Germinal center (tissue), 1 donor: ENCODE data around the gene FAM20C.
"Not testable (repeated sequence)": the region's sequence is repeated elsewhere in the genome, so short reads cannot be mapped to it uniquely, and the experiment has no call there.

ENCODE experiments used
- DNase-seq: peaks from one replicate; pipeline ENCODE4 v3.0.0; 2012; ENCODE audit warnings: mixed read lengths, low spot score

Gene FAM20C

GRCh38 chr7:192701-193480 lies 520 bp downstream of the FAM20C start:
- DNase-seq: no peak

DNA sequence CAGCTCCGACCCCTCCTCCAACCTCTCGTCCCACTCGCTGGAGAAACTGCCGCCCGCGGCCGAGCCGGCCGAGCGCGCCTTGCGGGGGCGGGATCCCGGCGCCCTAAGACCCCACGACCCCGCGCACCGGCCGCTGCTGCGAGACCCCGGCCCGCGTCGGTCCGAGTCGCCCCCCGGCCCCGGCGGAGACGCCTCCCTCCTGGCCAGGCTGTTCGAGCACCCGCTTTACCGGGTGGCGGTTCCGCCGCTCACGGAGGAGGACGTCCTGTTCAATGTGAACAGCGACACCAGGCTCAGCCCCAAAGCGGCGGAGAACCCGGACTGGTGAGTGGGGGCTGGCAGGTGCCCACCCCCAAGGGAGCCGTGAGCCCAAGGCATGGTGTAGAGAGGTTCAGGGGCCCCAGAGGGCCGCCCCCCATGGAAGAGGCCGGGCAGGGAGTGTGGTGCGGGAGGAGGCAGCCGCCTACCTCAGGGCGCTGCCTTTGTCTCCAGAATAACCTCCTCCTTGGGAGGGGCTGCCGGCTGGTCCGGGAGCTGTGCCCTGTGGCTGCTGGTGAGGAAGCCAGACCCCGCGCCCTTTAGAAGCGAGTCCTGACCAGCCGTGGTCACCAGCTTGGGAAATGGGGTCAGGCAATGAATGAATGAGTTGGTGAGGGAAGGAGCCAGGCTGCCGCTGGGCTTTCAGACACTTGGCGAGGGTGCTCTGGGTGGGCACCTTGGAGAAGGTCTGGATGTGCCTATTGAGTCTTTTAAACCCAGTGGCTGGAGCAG lies 1.3 kb downstream of the FAM20C start:
- DNase-seq: no peak

- DNase-seq: no peak
These were observed 2.1 kb downstream of the FAM20C start for GRCh38 chr7:194252-195009.

GRCh38 chr7:195010-195829 lies 2.8 kb downstream of the FAM20C start:
- no peak for DNase-seq

- no peak for DNase-seq
These were observed 3.4 kb downstream of the FAM20C start for GRCh38 chr7:195830-196128.

GRCh38 chr7:196283-196682 lies 3.9 kb downstream of the FAM20C start:
- DNase-seq: no peak

DNA sequence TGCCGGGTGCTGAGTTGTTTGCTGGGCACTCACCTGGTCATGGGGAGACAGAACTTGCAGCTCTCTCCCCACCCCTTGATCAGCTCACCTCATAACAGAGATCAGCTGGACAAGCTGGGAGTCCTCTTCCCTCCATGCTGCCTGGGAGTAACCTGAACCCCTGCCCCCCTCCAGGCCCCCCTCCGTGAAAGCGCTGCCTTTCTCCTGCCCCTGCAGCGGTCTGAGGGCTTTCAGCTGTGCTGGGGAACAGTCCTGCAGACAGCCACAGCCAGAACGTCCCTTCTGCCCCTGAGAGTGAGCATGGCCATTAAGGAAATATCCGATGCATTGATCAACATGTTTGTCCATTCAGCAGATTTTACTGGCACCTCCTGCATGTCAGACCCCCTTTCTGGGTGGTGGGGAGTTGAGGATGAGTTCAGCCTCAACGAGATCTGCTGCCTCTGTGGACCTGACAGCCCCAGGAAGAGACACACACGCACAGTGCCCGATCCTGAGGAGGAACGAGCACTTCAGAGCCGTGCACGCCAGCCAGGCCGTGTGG lies 4.5 kb downstream of the FAM20C start:
- DNase-seq: no peak

DNA sequence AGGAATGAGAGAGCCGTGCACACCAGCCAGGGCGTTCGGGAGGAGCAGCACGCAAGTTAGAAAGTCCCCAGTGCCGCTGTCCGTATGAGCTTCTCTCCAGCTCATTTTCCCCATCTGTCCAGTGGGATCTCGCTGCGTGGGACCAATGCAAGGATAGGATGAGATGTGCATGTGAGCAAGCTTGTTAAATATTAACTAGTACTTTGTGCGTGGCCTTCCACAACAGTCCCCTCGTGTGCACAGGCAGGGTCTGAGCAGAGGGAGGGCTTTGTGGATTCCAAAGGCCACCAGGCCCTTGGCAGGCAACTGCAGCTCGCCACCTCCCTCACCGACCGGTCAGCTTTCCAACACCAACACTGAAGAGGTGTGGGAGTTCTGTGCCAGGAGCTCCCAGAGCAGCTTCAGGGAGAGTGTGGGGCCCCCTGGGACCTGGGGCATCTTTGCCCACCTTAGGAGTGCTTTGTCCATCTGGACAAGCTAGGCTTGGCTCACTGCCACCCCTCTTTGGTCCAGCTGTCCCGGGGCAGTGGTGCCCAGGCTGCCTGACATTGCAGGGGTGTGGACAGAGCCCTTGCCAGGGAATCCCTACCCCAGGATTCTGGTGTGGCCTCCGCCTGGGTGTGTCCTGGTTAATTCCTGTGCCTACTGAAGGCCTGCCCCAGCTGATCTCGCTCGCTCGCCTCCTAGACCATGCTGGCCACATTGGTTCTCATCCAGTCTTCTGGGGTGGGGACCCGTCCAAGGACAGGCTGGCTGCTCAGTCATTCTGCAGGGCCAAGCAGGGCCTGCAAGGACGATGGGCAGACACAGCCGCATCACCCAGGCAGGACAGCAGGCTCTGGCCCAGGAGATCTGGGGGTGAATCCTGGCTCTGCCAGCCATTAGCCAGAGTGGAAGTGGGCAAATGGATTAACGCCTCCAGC lies 5.3 kb downstream of the FAM20C start:
- no peak for DNase-seq

DNA sequence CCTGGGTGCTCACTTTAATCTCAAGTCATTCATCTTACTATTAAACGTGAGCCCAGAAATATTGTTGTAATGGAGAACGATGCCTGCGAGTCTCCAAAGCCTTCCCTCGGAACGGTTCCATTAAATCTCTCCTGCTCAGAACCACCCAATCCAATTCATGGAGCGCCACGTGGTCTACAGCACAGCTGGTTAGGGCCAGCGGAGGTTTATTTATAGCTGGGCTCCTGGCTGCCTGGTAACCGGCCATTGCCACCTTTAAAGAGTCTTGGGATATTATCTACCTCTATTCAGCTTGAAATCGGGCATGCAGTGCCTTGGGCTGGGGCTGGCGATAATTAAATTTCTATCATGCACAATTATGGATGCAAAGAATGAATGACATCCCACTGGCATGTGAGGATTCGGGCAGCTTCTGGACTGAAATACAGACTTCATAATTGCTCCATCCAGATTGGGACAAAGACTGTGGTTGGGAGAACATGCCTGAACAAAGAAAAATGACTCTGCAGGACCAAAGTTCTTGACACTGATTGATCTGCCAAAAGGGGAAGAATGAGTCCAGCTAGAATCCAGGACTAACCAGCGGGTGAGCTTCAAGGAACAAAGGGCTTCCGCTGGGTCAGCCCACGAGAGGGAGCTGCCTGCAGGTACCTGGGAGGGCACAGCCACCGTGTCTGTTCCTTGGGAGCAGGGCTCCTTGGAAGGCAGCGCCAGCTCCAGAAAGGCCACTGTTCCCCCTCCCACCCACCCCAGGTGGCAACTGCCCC lies 7.3 kb downstream of the FAM20C start:
- DNase-seq: no peak

DNA sequence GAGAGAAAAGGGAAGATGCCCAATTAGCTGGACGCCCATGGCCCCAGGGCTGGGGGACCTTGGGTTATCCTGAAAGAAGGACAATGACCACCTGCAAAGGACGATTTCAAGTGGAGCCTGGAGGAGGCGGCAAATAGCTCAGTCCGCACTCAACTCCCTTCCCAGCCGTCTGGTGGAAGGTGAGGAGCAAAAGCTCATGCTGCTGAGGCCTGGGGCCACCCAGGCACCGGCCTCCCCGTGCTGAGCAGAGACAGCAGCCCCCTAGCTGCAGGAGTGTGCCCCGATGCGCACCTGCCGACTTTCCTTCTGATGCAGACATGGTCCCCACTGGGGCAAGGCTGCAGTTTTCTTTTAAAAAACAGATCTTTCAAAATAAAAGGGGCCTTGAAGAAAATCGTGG lies 7.9 kb downstream of the FAM20C start:
- no peak for DNase-seq

- no peak for DNase-seq
These were observed 8.3 kb downstream of the FAM20C start for GRCh38 chr7:200704-201103.

- no peak for DNase-seq
These were observed 12.0 kb downstream of the FAM20C start for GRCh38 chr7:204326-204725.

DNA sequence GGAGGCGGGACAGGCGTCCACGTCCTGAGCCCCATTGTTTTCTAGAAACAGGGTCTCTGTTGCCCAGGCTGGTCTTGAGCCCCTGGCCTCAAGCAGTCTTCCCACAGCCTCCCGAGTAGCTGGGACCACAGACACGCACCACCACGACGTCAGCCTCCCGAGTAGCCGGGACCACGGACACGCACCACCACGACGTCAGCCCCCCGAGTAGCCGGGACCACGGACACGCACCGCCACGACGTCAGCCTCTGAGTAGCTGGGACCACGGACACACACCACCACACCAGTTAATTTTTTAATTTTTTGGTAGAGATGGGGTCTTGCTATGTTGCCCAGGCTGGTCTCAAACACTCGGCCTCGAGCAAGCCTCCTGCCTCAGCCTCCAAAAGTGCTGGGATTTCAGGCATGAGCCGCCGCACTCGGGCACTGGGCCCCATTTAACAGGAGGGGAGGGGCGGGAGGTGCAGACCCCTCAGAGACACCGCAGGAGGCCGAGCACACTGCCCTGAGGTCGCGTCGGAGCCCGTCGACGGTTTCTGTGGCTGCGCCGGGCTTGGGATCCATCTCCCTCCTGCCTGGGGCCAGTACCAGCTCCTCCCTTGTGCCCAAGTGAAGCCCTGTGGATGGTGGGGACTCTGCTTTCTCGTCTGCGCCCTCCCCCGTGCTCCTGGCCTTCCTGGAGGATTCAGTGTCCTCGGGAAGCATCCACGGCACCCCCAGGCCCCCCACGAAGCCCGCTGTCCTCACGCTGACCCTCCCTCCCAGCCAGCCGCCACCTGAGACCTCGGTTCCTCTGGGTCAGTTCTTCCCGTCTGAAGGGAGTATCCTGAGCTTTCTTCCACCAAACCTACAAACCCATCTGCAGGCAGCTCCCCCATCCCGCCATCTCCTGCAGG lies 13.0 kb downstream of the FAM20C start:
- DNase-seq: no peak

DNA sequence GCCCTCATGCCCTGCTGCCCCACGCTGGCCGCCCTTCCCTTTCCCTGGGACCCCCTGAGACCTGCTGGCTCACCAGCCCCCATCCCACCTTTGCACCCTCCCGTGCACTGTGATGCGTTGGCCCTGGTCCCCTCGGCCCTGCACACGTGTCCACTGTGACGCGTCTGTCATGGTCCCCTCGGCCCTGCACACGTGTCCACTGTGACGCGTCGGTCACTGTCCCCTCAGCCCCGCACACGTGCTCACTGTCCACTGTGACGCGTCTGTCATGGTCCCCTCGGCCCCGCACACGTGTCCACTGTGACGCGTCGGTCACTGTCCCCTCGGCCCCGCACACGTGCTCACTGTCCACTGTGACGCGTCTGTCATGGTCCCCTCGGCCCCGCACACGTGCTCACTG lies 14.0 kb downstream of the FAM20C start:
- not testable (repeated sequence) for DNase-seq

- DNase-seq: no peak
These were observed 15.2 kb downstream of the FAM20C start for GRCh38 chr7:207418-208129.

- DNase-seq: no peak
These were observed 15.8 kb downstream of the FAM20C start for GRCh38 chr7:208130-208673.

GRCh38 chr7:208816-209215 lies 16.4 kb downstream of the FAM20C start:
- DNase-seq: no peak

DNA sequence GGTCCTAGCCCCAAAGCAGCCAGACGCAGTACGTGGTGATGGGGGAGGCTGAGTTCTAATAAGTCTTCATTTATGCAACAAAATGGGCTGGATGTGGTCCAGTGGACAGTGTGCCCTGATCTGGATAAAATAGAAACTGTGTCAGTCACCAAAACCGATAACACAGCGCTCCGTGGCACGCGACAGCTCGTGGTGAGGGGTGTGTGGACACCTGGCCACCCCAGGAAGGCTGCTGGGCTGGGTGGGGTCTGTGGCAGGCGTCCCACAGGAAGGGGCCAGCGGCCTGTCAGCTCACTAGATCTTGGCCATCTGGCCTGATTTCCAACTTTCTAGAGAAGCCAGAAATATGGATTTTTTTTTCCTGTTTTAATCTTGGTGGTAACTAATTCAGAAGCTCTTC lies 17.0 kb downstream of the FAM20C start:
- no peak for DNase-seq
